OCI-LY1 (cell line): ENCODE data around the gene NRG2.

Experiments used
- EZH2 ChIP-seq: fragments of 200-600 bp; sonication (generic), shearing (Covaris generic); IDR thresholded peaks from 2 replicates; pipeline ENCODE4 v1.8.0; 2017; ENCODE audit warnings: borderline replicate concordance, mixed run types, mild to moderate bottlenecking, antibody characterized with exemption, low read length, moderate library complexity, mixed read lengths
- TF ChIP-seq, protein P1 (sequence below): fragments of 200-600 bp; sonication (generic), shearing (Covaris generic); IDR thresholded peaks from 2 replicates; pipeline ENCODE4 v1.5.1; 2017; ENCODE audit warnings: mild to moderate bottlenecking, antibody characterized with exemption, low read length, moderate library complexity, mixed read lengths

DNA sequence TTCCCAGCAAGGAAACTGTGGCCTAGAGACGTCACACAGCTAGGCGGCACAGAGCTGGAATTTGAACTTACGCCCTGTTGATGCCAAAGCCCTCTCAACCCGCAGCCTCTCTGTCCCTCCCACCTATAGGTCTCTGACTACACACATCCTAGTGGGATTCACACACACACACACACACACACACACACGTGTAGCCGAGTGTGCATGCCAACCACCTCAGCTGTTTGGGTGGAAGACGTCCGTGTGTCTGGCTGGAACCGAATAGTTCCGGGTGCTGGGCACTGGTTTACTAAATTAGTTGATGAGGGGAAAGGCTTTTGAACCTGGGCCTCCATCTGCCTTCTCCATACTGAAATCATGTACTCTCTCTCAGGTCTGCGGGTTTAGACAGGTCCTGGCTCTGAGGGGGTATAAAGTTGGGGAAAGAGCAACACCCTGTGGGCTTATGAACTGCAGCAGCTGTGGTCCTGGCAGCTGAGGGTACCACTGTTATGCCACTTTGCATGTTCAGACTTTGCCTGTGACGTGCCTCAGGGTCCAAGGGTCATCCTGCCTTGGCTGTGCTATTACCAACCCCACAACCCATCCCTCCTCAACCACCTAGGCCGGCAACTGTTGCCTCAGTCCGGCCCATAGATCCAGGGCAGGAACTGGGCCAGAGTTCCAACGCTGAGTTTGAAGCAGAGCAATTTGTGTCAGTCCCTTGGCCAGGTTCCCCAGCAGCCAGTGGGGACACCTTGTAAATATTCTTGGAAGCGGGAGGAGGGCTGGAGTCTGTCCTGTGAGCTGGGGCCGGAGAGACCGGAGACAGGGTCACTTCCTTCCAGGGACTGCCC lies 197.0 kb downstream of the NRG2 start:
- TF ChIP-seq, protein P1, sequence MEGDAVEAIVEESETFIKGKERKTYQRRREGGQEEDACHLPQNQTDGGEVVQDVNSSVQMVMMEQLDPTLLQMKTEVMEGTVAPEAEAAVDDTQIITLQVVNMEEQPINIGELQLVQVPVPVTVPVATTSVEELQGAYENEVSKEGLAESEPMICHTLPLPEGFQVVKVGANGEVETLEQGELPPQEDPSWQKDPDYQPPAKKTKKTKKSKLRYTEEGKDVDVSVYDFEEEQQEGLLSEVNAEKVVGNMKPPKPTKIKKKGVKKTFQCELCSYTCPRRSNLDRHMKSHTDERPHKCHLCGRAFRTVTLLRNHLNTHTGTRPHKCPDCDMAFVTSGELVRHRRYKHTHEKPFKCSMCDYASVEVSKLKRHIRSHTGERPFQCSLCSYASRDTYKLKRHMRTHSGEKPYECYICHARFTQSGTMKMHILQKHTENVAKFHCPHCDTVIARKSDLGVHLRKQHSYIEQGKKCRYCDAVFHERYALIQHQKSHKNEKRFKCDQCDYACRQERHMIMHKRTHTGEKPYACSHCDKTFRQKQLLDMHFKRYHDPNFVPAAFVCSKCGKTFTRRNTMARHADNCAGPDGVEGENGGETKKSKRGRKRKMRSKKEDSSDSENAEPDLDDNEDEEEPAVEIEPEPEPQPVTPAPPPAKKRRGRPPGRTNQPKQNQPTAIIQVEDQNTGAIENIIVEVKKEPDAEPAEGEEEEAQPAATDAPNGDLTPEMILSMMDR = no peak
- no peak for TF ChIP-seq EZH2
